SKM-1 (cell line): ENCODE data around the gene LITAF.

ENCODE experiments used
- DNase-seq: peaks from one replicate; lab custom pipeline; 2025; ENCODE audit not compliant: unreplicated experiment; lab: John Stamatoyannopoulos, UW

The LITAF gene

GRCh38 chr16:11497851-11498289 is 88.8 kb downstream of the LITAF start:
- no peak for DNase-seq
